ENCODE measurements around the gene STIM1.

- TF ChIP-seq TAF1 (IDR thresholded peaks at IDR 0.05; ENCODE audit: borderline replicate concordance, low read depth, low read length) (no peak), POLR2A (IDR thresholded peaks at IDR 0.05; ENCODE audit: low read depth, low read length) (no peak), POLR2AphosphoS5 (IDR thresholded peaks at IDR 0.05; ENCODE audit: low read depth, low read length) (no peak)
These were observed 232.1 kb downstream of the STIM1 start for GRCh38 chr11:4087551-4087950.

All from GM12892 (cell line).